K562 (cell line): ENCODE measurements around the gene ROBO2. TPM values are rescaled to one million over a fixed set of nuclear protein-coding genes. Genes with fewer than 3 reads are reported as not detected.

ENCODE experiments used
- ATAC-seq: fragments of 200-7000 bp; cut with Tn5 transposase; 3 replicates; pipeline ENCODE4 v1.9.1; 2020; ENCODE audit warnings: moderate library complexity
- BruUV-seq: library from RNA; stranded (reverse); fragments of 400-500 nt; replicated peaks from 2 replicates; lab custom pipeline; 2021; lab: Mats Ljungman, UMichigan
- CTCF ChIA-PET: fragments of 300-600 bp; formaldehyde crosslinking; extraction: SDS; loops from one replicate; lab custom pipeline; 2021; ENCODE audit warnings: low intra/inter-chr PET ratio; lab: Yijun Ruan, JAX
- POLR2A ChIA-PET: fragments of 300-600, 350-650 bp; sonication (Branson Sonifier 250); formaldehyde crosslinking; extraction: SDS; loops from one replicate; lab custom pipeline; 2021; ENCODE audit warnings: antibody characterized with exemption, inconsistent platforms; lab: Yijun Ruan, JAX
- DNase-seq, 4 experiments: peaks; one replicate each; pipeline versions ENCODE4 v3.0.0 to v3.0.0-alpha.2; 2011 to 2018; ENCODE audit warnings: low spot score in 3 of 4, mixed read lengths in 3 of 4; ENCODE audit errors: extremely low read depth in 1 of 4
- FAIRE-seq: peaks from 2 replicates; lab custom pipeline; 2011; peaks lifted over from hg19 to GRCh38; lab: Jason Lieb, UNC
- H2AFZ ChIP-seq: 2 replicates; pipeline ENCODE4 v1.6.0; 2011; ENCODE audit warnings: low read depth, low read length, control low read depth, inconsistent platforms
- H3K27ac ChIP-seq: fragments of 200-600 bp; 3 replicates; pipeline ENCODE4 v1.8.0; 2011; ENCODE audit warnings: low read depth, mild to moderate bottlenecking, control low read depth, inconsistent platforms, low read length, moderate library complexity, mixed read lengths; ENCODE audit errors: extremely low read depth
- H3K27me3 ChIP-seq, 2 experiments: fragments of 300-600 bp in 1 of 2; 2 replicates in 1 of 2; 3 replicates in 1 of 2; pipeline versions ENCODE4 v1.6.0 to v1.8.0; 2011; ENCODE audit warnings: inconsistent platforms in 2 of 2, low read length in 2 of 2, mild to moderate bottlenecking in 1 of 2, mixed read lengths in 1 of 2, moderate library complexity in 1 of 2; ENCODE audit not compliant: control insufficient read depth in 2 of 2, insufficient read depth in 2 of 2
- H3K36me3 ChIP-seq: fragments of 300-600 bp; 3 replicates; pipeline ENCODE4 v1.8.0; 2011; ENCODE audit warnings: mild to moderate bottlenecking, low read length, inconsistent platforms; ENCODE audit not compliant: control insufficient read depth, insufficient read depth
- H3K4me1 ChIP-seq, 2 experiments: fragments of 200-600 bp in 1 of 2; replicated peaks in 1 of 2; 2 replicates in 1 of 2; 3 replicates in 1 of 2; pipeline versions ENCODE4 v1.5.1 to v1.8.0; 2011; ENCODE audit warnings: inconsistent platforms in 2 of 2, low read length in 2 of 2, mild to moderate bottlenecking in 1 of 2, mixed read lengths in 1 of 2, moderate library complexity in 1 of 2; ENCODE audit not compliant: control insufficient read depth in 2 of 2, insufficient read depth in 2 of 2
- H3K4me2 ChIP-seq: 2 replicates; pipeline ENCODE4 v1.6.1; 2011; ENCODE audit warnings: low read length, control low read depth, inconsistent platforms, mixed read lengths; ENCODE audit not compliant: insufficient read depth
- H3K4me3 ChIP-seq: fragments of 200-600 bp; sonication (generic), shearing (Covaris generic); 2 replicates; pipeline ENCODE4 v1.5.1; 2016; ENCODE audit warnings: control low read depth, inconsistent platforms
- H3K79me2 ChIP-seq: fragments of 200-600 bp; 3 replicates; pipeline ENCODE4 v1.8.0; 2011; ENCODE audit warnings: low read length, inconsistent platforms; ENCODE audit not compliant: control insufficient read depth, insufficient read depth
- H3K9ac ChIP-seq, 2 experiments: 2 replicates each; pipeline versions ENCODE4 v1.6.0 to v1.6.1; 2011; ENCODE audit warnings: low read depth in 2 of 2, low read length in 2 of 2, control low read depth in 1 of 2, inconsistent platforms in 1 of 2, mild to moderate bottlenecking in 1 of 2, mixed read lengths in 1 of 2; ENCODE audit not compliant: insufficient read depth in 1 of 2
- H3K9me1 ChIP-seq: one replicate; pipeline ENCODE4 v1.6.0; 2011; ENCODE audit warnings: inconsistent platforms, mild to moderate bottlenecking, low read length, moderate library complexity; ENCODE audit not compliant: control insufficient read depth, insufficient read depth
- H3K9me3 ChIP-seq: replicated peaks from 2 replicates; pipeline ENCODE4 v1.5.1; 2011; ENCODE audit warnings: low read depth, low read length, inconsistent platforms; ENCODE audit not compliant: control insufficient read depth, insufficient read depth
- H4K20me1 ChIP-seq: replicated peaks from 2 replicates; pipeline ENCODE4 v1.6.1; 2011; ENCODE audit warnings: low read length, inconsistent platforms, mixed read lengths; ENCODE audit not compliant: control insufficient read depth, insufficient read depth
- EP300 ChIP-seq: IDR thresholded peaks from 2 replicates; pipeline ENCODE4 v1.6.1; 2012; ENCODE audit warnings: low read length, improper control_type of control experiment
- NRF1 ChIP-seq, 2 experiments: fragments of 450-650 bp; IDR thresholded peaks in 1 of 2; conservative IDR thresholded peaks in 1 of 2; 2 replicates each; pipeline ENCODE4 v1.6.1; 2014; ENCODE audit warnings: mild to moderate bottlenecking in 2 of 2
- PHF20 ChIP-seq: fragments of 450-650 bp; IDR thresholded peaks from 2 replicates; pipeline ENCODE4 v1.6.1; 2018; ENCODE audit not compliant: partially characterized antibody
- TEAD1 ChIP-seq, 2 experiments: fragments of 450-650 bp in 1 of 2; sonication (generic) in 1 of 2; formaldehyde crosslinking; IDR thresholded peaks; 2 replicates each; pipeline versions ENCODE4 v1.4.0 to v1.8.0; 2020 to 2022; ENCODE audit warnings: mild to moderate bottlenecking in 2 of 2, missing genetic modification reagents in 1 of 2
- TFAM ChIP-seq: fragments of 250-450 bp; sonication (Bioruptor Pico); conservative IDR thresholded peaks from 2 replicates; pipeline ENCODE4 v1.5.0; 2021; ENCODE audit warnings: mild to moderate bottlenecking, moderate library complexity
- WGBS: fragments of 100-300 bp; shearing (Covaris generic); methylation state at CpG from one replicate; pipeline ENCODE4 v1.1.6; 2016; ENCODE audit warnings: low coverage, mixed read lengths; ENCODE audit not compliant: insufficient coverage; ENCODE audit errors: missing lambda C conversion rate; 5-methylcytosine and 5-hydroxymethylcytosine counted together
- in situ Hi-C: fragments of 300-500 bp; cut with MboI; formaldehyde crosslinking; loops from 4 replicates; pipeline ENCODE4 v1.15.0; 2018; ENCODE audit warnings: inconsistent platforms, mixed read lengths
- intact Hi-C: fragments of 100-400 bp; cut with micrococcal nuclease; formaldehyde crosslinking; loops from 2 replicates; pipeline ENCODE4 v1.14.2; 2022
- polyA plus RNA-seq, 8 experiments: library from polyadenylated mRNA; depleted of rRNA in 4 of 8; stranded (reverse) in 5 of 8; unstranded in 3 of 8; fragments of >200 nt; fragmentation: Nextera tagmentation in 2 of 8; fragmentation: Illumina TruSeq in 1 of 8; extraction: Ambion mirVana in 2 of 8; extraction: Trizol in 1 of 8; gene quantifications; 2 replicates each; pipeline versions ENCODE4 v1.2.1 to v1.2.3, GENCODE V29; 2011 to 2014; ENCODE audit warnings: inconsistent platforms in 1 of 8, missing spikeins in 1 of 8
- total RNA-seq, 7 experiments: library from RNA; depleted of rRNA in 6 of 7; stranded (reverse); fragments of >200 nt in 6 of 7; fragmentation: Illumina TruSeq in 2 of 7; extraction: Trizol in 2 of 7; gene quantifications; 2 replicates each; pipeline versions ENCODE4 v1.2.1 to v1.2.3, GENCODE V29; 2011 to 2021; ENCODE audit warnings: low replicate concordance in 1 of 7
- TF ChIP-seq, protein P1 (sequence below), 2 experiments: fragments of 450-650 bp; IDR thresholded peaks; 2 replicates each; pipeline ENCODE4 v1.6.1; 2016; ENCODE audit warnings: mild to moderate bottlenecking in 2 of 2, borderline replicate concordance in 1 of 2, low read depth in 1 of 2, moderate library complexity in 1 of 2
- TF ChIP-seq, protein P2 (sequence below): fragments of 200-800 bp; sonication (Bioruptor generic); IDR thresholded peaks from 2 replicates; pipeline ENCODE4 v1.6.1; 2017; ENCODE audit warnings: missing genetic modification characterization, missing compliant biosample characterization
- TF ChIP-seq, protein P3 (sequence below): fragments of 250-450 bp; sonication (Bioruptor Pico); IDR thresholded peaks from 2 replicates; pipeline ENCODE4 v1.9.0; 2021; ENCODE audit warnings: mild to moderate bottlenecking, inconsistent platforms

ROBO2 gene
- total and polyA plus RNA-seq, 9 of the 15 experiments (the other 6 are each of a cell fraction or from before 2014, with no cell fraction given) = 0.84 to 3.0 (median 1.7) TPM

DNA sequence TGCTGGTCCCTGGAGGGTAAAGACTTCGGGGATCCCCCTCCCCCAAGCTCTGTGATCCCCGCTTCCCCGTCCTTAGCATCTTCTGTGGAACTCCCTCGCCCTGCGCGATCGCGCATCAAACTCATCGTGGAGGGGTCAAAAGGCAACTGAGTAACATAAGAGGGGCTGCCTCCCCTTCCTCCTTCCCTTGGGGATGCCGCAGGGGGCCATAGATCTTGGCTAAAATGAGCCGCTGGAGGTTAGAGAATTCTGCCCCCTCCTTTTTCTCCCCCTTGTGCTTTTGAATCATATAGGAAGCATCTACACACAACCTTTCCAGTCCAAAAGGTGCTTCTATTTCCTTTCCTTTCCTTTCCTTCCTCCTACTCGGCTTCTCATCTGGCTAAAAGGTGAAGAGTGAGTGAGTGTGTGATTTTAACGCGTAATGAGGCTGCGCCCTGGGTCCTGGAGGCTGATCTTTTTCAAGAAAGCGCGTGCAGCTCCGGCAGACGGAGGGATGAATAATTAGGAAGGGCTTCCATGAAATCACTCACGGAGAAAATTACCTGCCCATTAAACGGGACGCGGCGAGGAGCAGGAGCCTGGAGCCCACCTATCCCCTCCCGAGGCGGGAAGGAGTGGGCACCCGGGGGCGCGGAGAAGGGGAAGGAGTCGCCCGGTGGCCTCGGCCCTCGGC is 831 bp upstream of the ROBO2 start:
- 5% methylated on average over 18 of the region's 33 CpGs for WGBS
- ChIA-PET POLR2A (interaction anchor here (0.7 kb wide), 1 partner anchor 115 kb away, joined by 3 read pairs; no protein-coding TSS in a partner anchor), CTCF (interaction anchor here (1.5 to 2.1 kb wide), 2 partner anchors 216 kb away, joined by 5 to 25 read pairs; no protein-coding TSS in a partner anchor)
- no peak overlapping the region for H3K27ac ChIP-seq
- intact Hi-C loops (loop anchor here (1.0 to 5.0 kb wide), 3 partner anchors 216 to 1608 kb away; no protein-coding TSS in a partner anchor), in situ Hi-C loops (loop anchor here (5.0 kb wide), 1 partner anchor 213 kb away; no protein-coding TSS in a partner anchor)
- peaks cover 0 to 5% of the 10 kb centered on the region in 2 experiments; a peak in 2 of 5 replicates for H3K4me1 ChIP-seq
- ATAC-seq = peak; percentile 44
- no peaks in the 10 kb centered on the region for H3K9me3 ChIP-seq
- H4K20me1 ChIP-seq = no peaks in the 10 kb centered on the region; the same call in 1 of the 2 replicates
- peak overlapping the region; percentile 69 for H3K4me2 ChIP-seq
- peaks cover 11% of the 10 kb centered on the region; the same call in 2 of the 3 replicates for H3K79me2 ChIP-seq
- H3K9me1 ChIP-seq = no peaks in the 10 kb centered on the region
- H3K9ac ChIP-seq = peak overlapping the region in 1 of 2 experiments; percentile 82; a peak in 1 of 4 replicates
- H3K36me3 ChIP-seq = no peaks in the 10 kb centered on the region
- DNase-seq = peak in 1 of 4 experiments; percentile 30
- BruUV-seq = no TSS peak
- peak overlapping the region; percentile 86 for H2AFZ ChIP-seq
- H3K27me3 ChIP-seq = no peaks in the 10 kb centered on the region; a peak in 1 of 5 replicates
- H3K4me3 ChIP-seq = peak overlapping the region; percentile 48
- FAIRE-seq = no peak
- TF ChIP-seq, protein P1, sequence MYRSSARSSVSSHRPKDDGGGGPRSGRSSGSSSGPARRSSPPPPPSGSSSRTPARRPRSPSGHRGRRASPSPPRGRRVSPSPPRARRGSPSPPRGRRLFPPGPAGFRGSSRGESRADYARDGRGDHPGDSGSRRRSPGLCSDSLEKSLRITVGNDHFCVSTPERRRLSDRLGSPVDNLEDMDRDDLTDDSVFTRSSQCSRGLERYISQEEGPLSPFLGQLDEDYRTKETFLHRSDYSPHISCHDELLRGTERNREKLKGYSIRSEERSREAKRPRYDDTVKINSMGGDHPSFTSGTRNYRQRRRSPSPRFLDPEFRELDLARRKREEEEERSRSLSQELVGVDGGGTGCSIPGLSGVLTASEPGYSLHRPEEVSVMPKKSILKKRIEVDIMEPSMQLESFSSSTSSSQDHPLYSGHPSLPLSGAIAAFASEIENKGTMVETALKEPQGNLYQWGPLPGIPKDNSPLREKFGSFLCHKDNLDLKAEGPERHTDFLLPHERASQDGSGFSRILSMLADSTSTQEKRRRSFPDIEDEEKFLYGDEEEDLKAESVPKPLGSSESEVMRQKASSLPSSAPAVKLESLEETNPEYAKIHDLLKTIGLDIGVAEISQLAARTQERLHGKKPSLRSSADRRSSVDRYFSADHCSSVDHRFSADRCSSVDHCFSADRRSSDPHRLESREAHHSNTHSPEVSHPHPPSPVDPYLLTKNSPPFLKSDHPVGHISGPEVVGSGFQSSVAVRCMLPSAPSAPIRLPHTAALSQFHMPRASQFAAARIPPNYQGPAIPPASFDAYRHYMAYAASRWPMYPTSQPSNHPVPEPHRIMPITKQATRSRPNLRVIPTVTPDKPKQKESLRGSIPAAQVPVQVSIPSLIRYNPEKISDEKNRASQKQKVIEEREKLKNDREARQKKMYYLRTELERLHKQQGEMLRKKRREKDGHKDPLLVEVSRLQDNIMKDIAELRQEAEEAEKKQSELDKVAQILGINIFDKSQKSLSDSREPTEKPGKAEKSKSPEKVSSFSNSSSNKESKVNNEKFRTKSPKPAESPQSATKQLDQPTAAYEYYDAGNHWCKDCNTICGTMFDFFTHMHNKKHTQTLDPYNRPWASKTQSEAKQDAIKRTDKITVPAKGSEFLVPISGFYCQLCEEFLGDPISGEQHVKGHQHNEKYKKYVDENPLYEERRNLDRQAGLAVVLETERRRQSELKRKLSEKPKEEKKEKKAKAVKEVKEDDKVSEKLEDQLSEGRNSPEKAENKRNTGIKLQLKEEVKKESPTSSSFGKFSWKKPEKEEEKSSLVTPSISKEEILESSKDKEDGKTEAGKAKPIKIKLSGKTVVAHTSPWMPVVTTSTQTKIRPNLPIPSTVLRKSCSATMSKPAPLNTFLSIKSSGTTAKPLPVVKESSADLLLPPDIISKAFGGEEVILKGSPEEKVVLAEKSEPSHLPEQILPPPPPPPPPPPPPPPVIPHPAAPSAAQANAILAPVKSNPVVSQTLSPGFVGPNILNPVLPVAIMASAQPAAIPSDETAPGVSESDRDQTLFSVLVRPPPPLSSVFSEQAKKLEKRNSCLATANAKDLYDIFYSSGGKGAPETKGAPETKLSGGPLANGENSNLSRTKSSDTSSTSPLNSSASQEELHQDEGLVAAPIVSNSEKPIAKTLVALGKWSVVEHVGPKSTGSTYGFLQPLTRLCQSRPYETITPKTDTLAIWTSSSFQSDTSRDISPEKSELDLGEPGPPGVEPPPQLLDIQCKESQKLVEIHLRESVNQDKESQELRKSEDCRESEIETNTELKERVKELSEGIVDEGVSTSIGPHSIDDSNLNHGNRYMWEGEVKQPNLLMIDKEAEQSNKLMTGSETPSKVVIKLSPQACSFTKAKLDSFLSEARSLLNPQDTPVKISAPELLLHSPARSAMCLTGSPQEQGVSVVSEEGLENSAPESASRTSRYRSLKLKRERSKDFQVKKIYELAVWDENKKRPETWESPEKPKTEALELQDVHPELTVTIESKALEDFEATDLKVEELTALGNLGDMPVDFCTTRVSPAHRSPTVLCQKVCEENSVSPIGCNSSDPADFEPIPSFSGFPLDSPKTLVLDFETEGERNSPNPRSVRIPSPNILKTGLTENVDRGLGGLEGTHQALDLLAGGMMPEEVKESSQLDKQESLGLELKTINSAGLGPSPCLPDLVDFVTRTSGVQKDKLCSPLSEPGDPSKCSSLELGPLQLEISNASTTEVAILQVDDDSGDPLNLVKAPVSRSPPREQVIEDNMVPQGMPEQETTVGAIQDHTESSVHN (IDR thresholded peaks at IDR 0.05; ENCODE audit: borderline replicate concordance in 1 of 2, low read depth in 1 of 2) = no peak
- TF ChIP-seq EP300 = no peak
- TF ChIP-seq NRF1 (conservative IDR thresholded peaks at IDR 0.05 in 1 of 2, IDR thresholded peaks at IDR 0.05 in 1 of 2) = no peak
- TF ChIP-seq, protein P2, sequence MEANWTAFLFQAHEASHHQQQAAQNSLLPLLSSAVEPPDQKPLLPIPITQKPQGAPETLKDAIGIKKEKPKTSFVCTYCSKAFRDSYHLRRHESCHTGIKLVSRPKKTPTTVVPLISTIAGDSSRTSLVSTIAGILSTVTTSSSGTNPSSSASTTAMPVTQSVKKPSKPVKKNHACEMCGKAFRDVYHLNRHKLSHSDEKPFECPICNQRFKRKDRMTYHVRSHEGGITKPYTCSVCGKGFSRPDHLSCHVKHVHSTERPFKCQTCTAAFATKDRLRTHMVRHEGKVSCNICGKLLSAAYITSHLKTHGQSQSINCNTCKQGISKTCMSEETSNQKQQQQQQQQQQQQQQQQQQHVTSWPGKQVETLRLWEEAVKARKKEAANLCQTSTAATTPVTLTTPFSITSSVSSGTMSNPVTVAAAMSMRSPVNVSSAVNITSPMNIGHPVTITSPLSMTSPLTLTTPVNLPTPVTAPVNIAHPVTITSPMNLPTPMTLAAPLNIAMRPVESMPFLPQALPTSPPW (CRISPR knock-in tag) = no peak
- no peak for TF ChIP-seq TFAM (CRISPR knock-in tag)
- TF ChIP-seq TEAD1 (CRISPR knock-in tag; IDR thresholded peaks at IDR 0.05) = no peak
- TF ChIP-seq, protein P3, sequence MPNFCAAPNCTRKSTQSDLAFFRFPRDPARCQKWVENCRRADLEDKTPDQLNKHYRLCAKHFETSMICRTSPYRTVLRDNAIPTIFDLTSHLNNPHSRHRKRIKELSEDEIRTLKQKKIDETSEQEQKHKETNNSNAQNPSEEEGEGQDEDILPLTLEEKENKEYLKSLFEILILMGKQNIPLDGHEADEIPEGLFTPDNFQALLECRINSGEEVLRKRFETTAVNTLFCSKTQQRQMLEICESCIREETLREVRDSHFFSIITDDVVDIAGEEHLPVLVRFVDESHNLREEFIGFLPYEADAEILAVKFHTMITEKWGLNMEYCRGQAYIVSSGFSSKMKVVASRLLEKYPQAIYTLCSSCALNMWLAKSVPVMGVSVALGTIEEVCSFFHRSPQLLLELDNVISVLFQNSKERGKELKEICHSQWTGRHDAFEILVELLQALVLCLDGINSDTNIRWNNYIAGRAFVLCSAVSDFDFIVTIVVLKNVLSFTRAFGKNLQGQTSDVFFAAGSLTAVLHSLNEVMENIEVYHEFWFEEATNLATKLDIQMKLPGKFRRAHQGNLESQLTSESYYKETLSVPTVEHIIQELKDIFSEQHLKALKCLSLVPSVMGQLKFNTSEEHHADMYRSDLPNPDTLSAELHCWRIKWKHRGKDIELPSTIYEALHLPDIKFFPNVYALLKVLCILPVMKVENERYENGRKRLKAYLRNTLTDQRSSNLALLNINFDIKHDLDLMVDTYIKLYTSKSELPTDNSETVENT = no peak
- no peak for TF ChIP-seq PHF20
